GOT3 (cell line): Measurements from ENCODE around the gene PER2.
"Not testable (repeated sequence)": the region's sequence is repeated elsewhere in the genome, so short reads cannot be mapped to it uniquely, and the experiment has no call there.

Source experiments
- DNase-seq: peaks from one replicate; lab custom pipeline; 2025; ENCODE audit warnings: mixed read lengths; lab: John Stamatoyannopoulos, UW

PER2 gene

GRCh38 chr2:238313289-238313990, 25.0 kb upstream of the PER2 start:
- DNase-seq = no peak

GRCh38 chr2:238310721-238311120, 22.3 kb upstream of the PER2 start:
- not testable (repeated sequence) for DNase-seq

GRCh38 chr2:238308177-238308576, 19.8 kb upstream of the PER2 start:
- no peak for DNase-seq

GRCh38 chr2:238306672-238306998, 18.2 kb upstream of the PER2 start:
- no peak for DNase-seq

GRCh38 chr2:238305965-238306671, 17.7 kb upstream of the PER2 start:
- DNase-seq = no peak

GRCh38 chr2:238305092-238305862, 16.9 kb upstream of the PER2 start:
- no peak for DNase-seq

- no peak for DNase-seq
These were observed 15.7 kb upstream of the PER2 start for GRCh38 chr2:238304116-238304515.

GRCh38 chr2:238302751-238303150, 14.3 kb upstream of the PER2 start:
- no peak for DNase-seq

GRCh38 chr2:238302087-238302486, 13.7 kb upstream of the PER2 start:
- no peak for DNase-seq

GRCh38 chr2:238299803-238300202, 11.4 kb upstream of the PER2 start:
- no peak for DNase-seq

GRCh38 chr2:238296638-238297457, 8.4 kb upstream of the PER2 start:
- DNase-seq = no peak

- no peak for DNase-seq
These were observed 7.0 kb upstream of the PER2 start for GRCh38 chr2:238295144-238296112.

- no peak for DNase-seq
These were observed 6.2 kb upstream of the PER2 start for GRCh38 chr2:238294393-238295143.

- DNase-seq = no peak
These were observed 5.6 kb upstream of the PER2 start for GRCh38 chr2:238294046-238294392.

GRCh38 chr2:238291550-238292281, 3.3 kb upstream of the PER2 start:
- no peak for DNase-seq

- no peak for DNase-seq
These were observed 2.5 kb upstream of the PER2 start for GRCh38 chr2:238290715-238291549.

- DNase-seq = no peak
These were observed 1.7 kb upstream of the PER2 start for GRCh38 chr2:238290091-238290509.

- no peak for DNase-seq
These were observed 1.2 kb upstream of the PER2 start for GRCh38 chr2:238289574-238289973.
